Neuron (in vitro differentiated cells): Measurements from ENCODE around the gene IKZF2.
A peak's percentile ranks its signal among the peaks of the same experiment; 100 is the strongest.

Source experiments
- H2AFZ ChIP-seq: one replicate; pipeline ENCODE4 v1.6.1; 2013; ENCODE audit warnings: low read depth, mild to moderate bottlenecking, inconsistent platforms, low read length, moderate library complexity
- H3K27me3 ChIP-seq: one replicate; pipeline ENCODE4 v1.6.1; 2013; ENCODE audit warnings: low read length; ENCODE audit not compliant: insufficient read depth
- H3K36me3 ChIP-seq: one replicate; pipeline ENCODE4 v1.6.1; 2013; ENCODE audit warnings: low read length; ENCODE audit not compliant: insufficient read depth
- H3K4me1 ChIP-seq: one replicate; pipeline ENCODE4 v1.6.1; 2013; ENCODE audit warnings: low read length; ENCODE audit not compliant: insufficient read depth
- H3K4me3 ChIP-seq: 2 replicates; pipeline ENCODE4 v1.5.1; 2013; ENCODE audit warnings: mild to moderate bottlenecking, low read length, moderate library complexity
- H3K9me3 ChIP-seq: one replicate; pipeline ENCODE4 v1.6.1; 2013; ENCODE audit warnings: low read length

IKZF2 gene

DNA sequence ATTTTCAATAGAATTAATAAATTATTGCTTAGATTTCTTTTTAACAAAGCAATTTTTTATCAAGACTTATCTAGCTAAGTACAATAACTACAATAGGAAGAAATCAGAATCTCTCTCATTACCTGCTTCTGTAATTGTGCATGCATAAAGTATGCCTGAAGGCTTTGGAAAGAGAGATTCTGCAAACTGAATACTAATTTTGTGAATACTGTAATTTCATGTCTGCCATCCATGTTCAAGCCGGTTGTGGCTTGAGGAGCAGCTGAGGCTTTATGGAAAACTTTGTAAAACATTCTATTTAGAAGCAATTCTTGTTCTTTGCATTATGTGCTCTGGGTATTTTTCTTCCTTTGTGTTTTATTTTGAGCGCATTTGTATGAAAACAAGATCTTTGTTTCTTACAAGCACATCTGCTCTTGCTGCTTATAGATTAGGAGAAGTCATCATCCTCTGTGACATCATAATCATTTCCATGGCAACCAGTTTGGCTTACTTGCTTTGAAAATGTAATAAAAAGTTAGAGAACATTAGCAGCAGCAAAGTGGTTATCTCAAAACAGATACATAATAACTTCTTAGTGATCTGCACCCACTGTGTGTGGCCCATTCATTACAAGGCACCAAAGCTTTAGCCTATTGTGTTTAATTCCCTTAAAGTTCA, 16.0 kb upstream of the IKZF2 start:
- Histone ChIP-seq H3K4me1 (peaks cover 14% of the 10 kb centered on the region), H3K4me3 (no peak overlapping the region), H3K27me3 (no peaks in the 10 kb centered on the region), H3K36me3 (no peaks in the 10 kb centered on the region), H3K9me3 (no peaks in the 10 kb centered on the region), H2AFZ (peak overlapping the region; percentile 9)

- no peak overlapping the region for H2AFZ ChIP-seq
- H3K27me3 ChIP-seq: no peaks in the 10 kb centered on the region
- H3K36me3 ChIP-seq: no peaks in the 10 kb centered on the region
- no peak overlapping the region for H3K4me3 ChIP-seq
- peaks cover 14% of the 10 kb centered on the region for H3K4me1 ChIP-seq
- no peaks in the 10 kb centered on the region for H3K9me3 ChIP-seq
Measured at GRCh38 chr2:213166109-213166508, 14.7 kb upstream of the IKZF2 start.

DNA sequence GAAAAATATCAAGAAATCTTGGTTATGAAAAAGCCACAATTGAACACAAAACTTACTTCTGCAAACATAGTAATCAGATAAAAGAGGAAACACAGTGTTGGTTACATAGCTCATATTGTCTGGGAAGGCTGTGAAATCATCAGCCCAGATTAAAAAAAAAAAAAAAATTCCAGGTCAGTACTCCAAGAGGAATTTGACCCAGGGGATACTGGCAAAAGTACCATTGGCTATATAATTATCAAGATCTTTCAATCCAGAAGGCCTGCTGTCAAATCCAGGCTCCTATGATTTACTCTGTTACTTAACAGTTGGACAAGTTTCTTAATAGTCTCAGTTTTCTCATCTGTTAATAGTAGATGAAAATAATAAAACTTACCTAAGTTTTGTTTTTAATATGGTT, 12.9 kb upstream of the IKZF2 start:
- Histone ChIP-seq H3K4me3 (no peak overlapping the region), H2AFZ (no peak overlapping the region), H3K4me1 (peaks cover 14% of the 10 kb centered on the region), H3K9me3 (no peaks in the 10 kb centered on the region), H3K36me3 (no peaks in the 10 kb centered on the region), H3K27me3 (no peaks in the 10 kb centered on the region)

- Histone ChIP-seq H3K36me3 (no peaks in the 10 kb centered on the region), H3K27me3 (no peaks in the 10 kb centered on the region), H3K4me1 (peaks cover 10% of the 10 kb centered on the region), H3K4me3 (no peak overlapping the region), H2AFZ (no peak overlapping the region), H3K9me3 (no peaks in the 10 kb centered on the region)
Measured at GRCh38 chr2:213162516-213163118, 11.2 kb upstream of the IKZF2 start.

DNA sequence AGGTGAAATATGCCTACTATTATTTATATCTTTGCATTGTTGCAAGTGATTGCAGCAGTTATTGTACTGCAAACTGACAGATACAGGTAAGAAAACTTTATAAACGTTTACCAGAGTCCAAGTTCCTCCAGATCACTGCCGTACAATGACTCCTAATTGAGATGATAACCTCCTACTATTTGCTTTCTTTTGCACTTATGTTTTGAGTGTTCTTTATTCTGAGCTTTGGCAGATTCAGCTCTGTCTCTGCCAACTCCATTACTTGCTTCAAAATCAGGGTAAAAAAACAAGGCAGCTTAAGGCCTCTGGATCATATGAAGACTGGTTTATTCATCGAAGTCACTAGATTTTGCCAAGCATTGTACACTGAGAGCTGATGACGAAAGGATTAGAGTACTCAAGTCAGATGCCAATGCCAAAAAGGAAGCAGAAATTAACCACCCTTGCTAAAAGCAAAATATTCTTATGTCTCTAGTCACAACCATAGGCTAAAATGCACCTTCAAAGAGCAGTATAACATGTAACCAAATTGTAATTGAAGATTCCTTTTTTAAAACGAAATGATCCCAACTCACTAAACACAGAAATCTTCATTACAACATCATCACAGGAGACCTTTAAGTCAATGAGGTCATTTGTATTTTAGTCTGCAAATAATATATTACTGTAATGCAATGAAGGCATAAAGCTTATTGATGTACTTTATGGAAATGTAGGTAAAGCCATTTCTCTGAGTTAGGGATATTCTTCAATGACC, 10.5 kb upstream of the IKZF2 start:
- Histone ChIP-seq H3K9me3 (no peaks in the 10 kb centered on the region), H3K36me3 (no peaks in the 10 kb centered on the region), H3K4me1 (peaks cover 5% of the 10 kb centered on the region), H2AFZ (no peak overlapping the region), H3K4me3 (no peak overlapping the region), H3K27me3 (no peaks in the 10 kb centered on the region)

- no peaks in the 10 kb centered on the region for H3K9me3 ChIP-seq
- H3K4me3 ChIP-seq: no peak overlapping the region
- no peak overlapping the region for H2AFZ ChIP-seq
- no peaks in the 10 kb centered on the region for H3K27me3 ChIP-seq
- H3K4me1 ChIP-seq: no peaks in the 10 kb centered on the region
- H3K36me3 ChIP-seq: no peaks in the 10 kb centered on the region
Measured at GRCh38 chr2:213159768-213160167, 8.4 kb upstream of the IKZF2 start.

GRCh38 chr2:213157242-213157641, 5.8 kb upstream of the IKZF2 start:
- peaks cover 3% of the 10 kb centered on the region for H3K4me1 ChIP-seq
- no peak overlapping the region for H3K4me3 ChIP-seq
- H3K27me3 ChIP-seq: no peaks in the 10 kb centered on the region
- no peaks in the 10 kb centered on the region for H3K36me3 ChIP-seq
- no peak overlapping the region for H2AFZ ChIP-seq
- H3K9me3 ChIP-seq: no peaks in the 10 kb centered on the region

DNA sequence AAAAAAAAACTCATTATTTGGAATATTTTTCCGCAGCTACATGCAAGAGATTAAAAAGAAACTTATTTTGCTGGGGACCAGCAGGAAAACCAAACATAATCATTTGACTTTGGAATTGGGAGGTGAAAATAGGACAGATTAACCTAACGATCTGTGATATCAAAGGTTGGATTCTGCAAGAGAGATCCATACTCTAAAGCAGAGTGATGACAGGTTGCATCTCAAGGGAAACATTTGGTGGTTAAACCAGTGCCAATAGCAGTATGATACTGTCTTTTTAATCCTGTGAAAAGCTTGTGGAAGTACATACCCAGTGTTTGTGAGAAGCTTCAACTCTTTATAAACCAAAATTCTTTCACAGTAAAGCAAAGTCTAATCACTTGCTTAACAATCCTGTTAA, 5.3 kb upstream of the IKZF2 start:
- Histone ChIP-seq H3K4me3 (no peak overlapping the region), H3K4me1 (peaks cover 3% of the 10 kb centered on the region), H3K27me3 (no peaks in the 10 kb centered on the region), H3K9me3 (no peaks in the 10 kb centered on the region), H3K36me3 (no peaks in the 10 kb centered on the region), H2AFZ (no peak overlapping the region)

DNA sequence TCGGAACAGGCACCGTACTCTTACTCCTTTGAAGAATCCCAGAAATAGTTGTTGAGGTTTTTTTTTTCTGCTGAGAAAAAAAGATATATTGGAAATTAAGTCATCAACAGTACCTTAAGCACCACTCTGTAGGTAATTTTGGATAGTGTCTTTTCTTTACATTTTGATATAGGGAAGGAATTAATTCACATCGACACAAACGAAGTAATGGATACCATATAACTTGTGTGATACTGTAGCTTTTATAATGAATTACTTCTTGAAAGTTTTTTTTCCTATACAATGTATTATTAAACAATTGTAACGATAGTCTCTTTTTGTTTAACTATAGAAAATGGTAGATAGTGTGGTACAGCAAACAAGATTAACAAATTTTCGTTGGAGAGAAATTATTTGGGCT, 1.5 kb upstream of the IKZF2 start:
- H3K4me3 ChIP-seq: peak overlapping the region; percentile 95
- peak overlapping the region; percentile 75 for H2AFZ ChIP-seq
- no peaks in the 10 kb centered on the region for H3K36me3 ChIP-seq
- no peaks in the 10 kb centered on the region for H3K9me3 ChIP-seq
- H3K27me3 ChIP-seq: no peaks in the 10 kb centered on the region
- H3K4me1 ChIP-seq: peaks cover 10% of the 10 kb centered on the region

- no peaks in the 10 kb centered on the region for H3K9me3 ChIP-seq
- no peaks in the 10 kb centered on the region for H3K27me3 ChIP-seq
- peak overlapping the region; percentile 95 for H3K4me3 ChIP-seq
- peaks cover 5% of the 10 kb centered on the region for H3K36me3 ChIP-seq
- peak overlapping the region; percentile 75 for H2AFZ ChIP-seq
- peaks cover 17% of the 10 kb centered on the region for H3K4me1 ChIP-seq
Measured at GRCh38 chr2:213152065-213152794, 818 bp upstream of the IKZF2 start.

GRCh38 chr2:213150315-213151097, 906 bp downstream of the IKZF2 start:
- Histone ChIP-seq H3K9me3 (no peaks in the 10 kb centered on the region), H2AFZ (peak overlapping the region; percentile 94), H3K4me3 (peak overlapping the region; percentile 95), H3K4me1 (peaks cover 17% of the 10 kb centered on the region), H3K27me3 (no peaks in the 10 kb centered on the region), H3K36me3 (peaks cover 5% of the 10 kb centered on the region)

DNA sequence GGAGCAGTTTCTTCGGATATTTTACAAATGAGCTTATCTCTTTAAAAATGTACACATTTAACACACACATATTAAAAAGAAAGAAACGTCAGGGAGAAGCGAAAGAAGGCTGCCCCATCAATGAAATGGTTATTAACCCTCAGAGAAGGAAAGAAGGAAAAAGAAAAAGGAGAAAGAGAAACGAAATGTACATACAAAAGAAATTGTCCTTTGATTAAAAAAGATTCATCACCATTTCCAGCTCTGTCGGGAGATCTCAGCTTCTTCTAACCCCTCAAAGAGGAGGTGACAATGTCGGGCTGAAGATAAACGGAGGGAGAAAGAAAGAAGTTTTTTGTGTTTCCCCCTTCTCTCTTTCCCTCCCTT, 1.5 kb downstream of the IKZF2 start:
- no peaks in the 10 kb centered on the region for H3K9me3 ChIP-seq
- peaks cover 17% of the 10 kb centered on the region for H3K4me1 ChIP-seq
- peaks cover 5% of the 10 kb centered on the region for H3K36me3 ChIP-seq
- peak overlapping the region; percentile 94 for H2AFZ ChIP-seq
- H3K4me3 ChIP-seq: peak overlapping the region; percentile 95
- no peaks in the 10 kb centered on the region for H3K27me3 ChIP-seq
